ENCODE results near the gene FES.
"Not testable (repeated sequence)": the region's sequence is repeated elsewhere in the genome, so short reads cannot be mapped to it uniquely, and the experiment has no call there.

FES gene

GRCh38 chr15:90892023-90892422 lies 7.7 kb downstream of the FES start:
- no peak for DNase-seq (ENCODE audit: low spot score)

GRCh38 chr15:90892498-90893174 lies 8.3 kb downstream of the FES start:
- DNase-seq (ENCODE audit: low spot score) = no peak

DNA sequence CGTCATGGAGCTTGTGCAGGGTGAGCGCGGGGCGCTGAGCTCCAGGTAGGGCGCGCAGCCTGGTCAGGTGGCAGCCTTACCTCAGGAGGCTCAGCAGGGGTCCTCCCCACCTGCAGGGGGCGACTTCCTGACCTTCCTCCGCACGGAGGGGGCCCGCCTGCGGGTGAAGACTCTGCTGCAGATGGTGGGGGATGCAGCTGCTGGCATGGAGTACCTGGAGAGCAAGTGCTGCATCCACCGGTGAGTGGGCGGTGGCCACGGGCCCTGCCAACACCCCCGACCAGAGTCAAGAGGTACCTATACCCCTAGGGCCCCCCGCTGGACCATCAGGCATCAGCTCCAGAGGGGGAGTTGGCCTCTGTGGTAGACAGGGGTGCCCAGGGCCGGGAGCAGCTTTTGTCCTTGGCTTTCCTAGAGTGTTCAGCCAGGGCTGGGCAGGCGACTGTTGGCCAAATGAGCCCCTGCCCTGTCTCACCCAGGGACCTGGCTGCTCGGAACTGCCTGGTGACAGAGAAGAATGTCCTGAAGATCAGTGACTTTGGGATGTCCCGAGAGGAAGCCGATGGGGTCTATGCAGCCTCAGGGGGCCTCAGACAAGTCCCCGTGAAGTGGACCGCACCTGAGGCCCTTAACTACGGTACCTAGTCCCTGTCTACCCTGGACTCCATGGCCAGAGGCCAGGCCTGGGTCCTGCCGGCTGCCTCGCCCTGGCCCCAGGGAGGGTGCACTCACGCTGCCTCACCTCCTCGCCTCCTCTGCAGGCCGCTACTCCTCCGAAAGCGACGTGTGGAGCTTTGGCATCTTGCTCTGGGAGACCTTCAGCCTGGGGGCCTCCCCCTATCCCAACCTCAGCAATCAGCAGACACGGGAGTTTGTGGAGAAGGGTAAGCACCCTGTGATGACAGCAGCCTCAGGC lies 9.1 kb downstream of the FES start:
- no peak for DNase-seq (ENCODE audit: low spot score)

GRCh38 chr15:90895571-90896117 lies 11.3 kb downstream of the FES start:
- no peak for DNase-seq (ENCODE audit: low spot score)

- not testable (repeated sequence) for DNase-seq (ENCODE audit: low spot score)
Measured at GRCh38 chr15:90897131-90897655, 12.9 kb downstream of the FES start.

- no peak for DNase-seq (ENCODE audit: low spot score)
Measured at GRCh38 chr15:90901175-90902039, 17.1 kb downstream of the FES start.

DNA sequence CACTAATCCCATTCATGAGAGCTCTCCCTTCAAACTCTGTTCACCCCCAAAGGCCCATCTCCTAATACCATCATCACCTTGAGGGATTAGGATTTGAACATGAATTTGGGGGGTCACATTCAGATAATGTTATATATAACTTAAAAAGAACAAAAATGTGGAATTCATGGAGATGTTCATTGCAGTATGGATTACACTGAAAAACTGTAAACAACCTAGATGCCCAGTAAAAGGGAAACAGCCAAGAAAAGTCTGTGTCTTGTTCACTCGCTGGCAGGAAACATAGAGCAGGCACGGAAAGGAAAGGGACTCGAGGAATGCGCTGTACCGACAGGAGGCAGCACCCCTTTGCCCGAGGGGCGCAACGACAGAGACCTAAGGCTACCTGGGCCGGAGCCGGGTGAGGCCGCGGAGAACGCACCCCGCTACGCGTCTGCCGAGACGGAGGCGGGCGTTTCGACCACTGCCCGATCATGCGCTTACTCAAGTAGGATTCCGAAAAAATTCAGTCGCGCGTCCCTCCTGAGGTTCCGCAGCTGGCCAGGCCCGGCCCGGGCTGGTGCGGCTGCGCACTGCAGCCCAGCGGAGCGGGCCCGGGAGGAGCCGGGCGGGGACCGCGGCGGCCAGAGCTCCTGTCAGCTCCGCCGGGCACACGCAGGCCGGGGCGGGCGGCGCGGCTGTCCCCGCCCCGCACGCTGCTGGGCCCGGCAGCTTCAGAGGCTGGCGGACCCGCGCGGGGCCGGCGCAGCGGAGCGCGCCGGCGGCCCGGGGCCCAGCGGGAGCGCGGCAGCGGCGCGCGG lies 17.9 kb downstream of the FES start:
- DNase-seq (ENCODE audit: low spot score) = peak; percentile 98

DNA sequence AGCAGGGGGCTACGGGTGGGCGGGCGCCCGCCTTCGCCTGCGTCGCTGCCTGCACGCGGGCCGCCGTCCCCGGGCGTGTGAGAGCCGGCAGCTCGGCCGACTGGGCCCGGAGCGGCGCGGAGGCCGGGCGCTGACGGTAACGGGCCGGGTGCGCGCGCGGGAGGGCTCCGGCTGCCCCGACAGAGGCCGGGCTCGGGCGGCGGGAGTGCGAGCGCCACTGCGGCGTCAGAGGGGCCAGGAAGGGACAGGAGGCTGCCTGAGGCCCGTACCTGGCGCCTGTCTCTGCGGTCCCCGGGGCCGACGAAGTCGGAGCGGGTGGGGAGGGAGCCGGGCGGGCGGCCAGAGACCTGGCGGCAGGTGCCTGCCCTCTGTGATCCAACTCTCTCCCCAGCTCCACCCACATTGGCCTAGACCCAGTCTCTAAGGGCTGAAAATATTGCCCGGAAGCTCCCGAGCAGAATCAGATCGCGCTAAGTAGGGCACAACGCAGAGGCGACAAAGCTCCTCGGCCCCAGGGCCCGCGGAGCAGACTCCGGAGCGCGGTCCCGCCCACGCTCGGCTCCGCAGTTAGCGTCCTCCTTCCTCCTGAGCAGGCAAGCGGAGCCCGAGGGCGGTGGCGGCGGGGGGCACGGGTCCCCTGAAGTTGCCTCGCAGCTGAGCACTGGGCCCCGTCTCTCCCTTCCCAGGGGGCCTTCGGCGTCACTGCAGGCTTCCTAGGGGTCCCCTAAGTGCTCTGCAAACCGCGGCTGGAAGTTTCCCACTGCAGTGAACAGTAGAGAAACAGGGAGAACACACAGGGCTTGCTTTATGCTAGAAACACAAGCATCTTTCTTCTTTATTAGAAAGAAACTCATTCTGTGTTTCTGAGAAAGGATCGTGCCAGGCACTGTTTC lies 18.8 kb downstream of the FES start, which contains the start of gene MAN2A2:
Gene MAN2A2, plus strand, starts transcription at position 463 of the 893 bp plus-strand sequence. CDS start 906 bp downstream, outside the sequence.
- DNase-seq (ENCODE audit: low spot score) = peak; percentile 79

GRCh38 chr15:90903733-90904536 lies 19.6 kb downstream of the FES start:
- DNase-seq (ENCODE audit: low spot score) = peak; percentile 72

- DNase-seq (ENCODE audit: low spot score) = no peak
Measured at GRCh38 chr15:90904746-90905145, 20.4 kb downstream of the FES start.

GRCh38 chr15:90905306-90906180 lies 21.2 kb downstream of the FES start:
- DNase-seq (ENCODE audit: low spot score) = no peak

GRCh38 chr15:90906181-90906849 lies 22.0 kb downstream of the FES start:
- no peak for DNase-seq (ENCODE audit: low spot score)

GRCh38 chr15:90907051-90907660 lies 22.9 kb downstream of the FES start:
- no peak for DNase-seq (ENCODE audit: low spot score)

DNA sequence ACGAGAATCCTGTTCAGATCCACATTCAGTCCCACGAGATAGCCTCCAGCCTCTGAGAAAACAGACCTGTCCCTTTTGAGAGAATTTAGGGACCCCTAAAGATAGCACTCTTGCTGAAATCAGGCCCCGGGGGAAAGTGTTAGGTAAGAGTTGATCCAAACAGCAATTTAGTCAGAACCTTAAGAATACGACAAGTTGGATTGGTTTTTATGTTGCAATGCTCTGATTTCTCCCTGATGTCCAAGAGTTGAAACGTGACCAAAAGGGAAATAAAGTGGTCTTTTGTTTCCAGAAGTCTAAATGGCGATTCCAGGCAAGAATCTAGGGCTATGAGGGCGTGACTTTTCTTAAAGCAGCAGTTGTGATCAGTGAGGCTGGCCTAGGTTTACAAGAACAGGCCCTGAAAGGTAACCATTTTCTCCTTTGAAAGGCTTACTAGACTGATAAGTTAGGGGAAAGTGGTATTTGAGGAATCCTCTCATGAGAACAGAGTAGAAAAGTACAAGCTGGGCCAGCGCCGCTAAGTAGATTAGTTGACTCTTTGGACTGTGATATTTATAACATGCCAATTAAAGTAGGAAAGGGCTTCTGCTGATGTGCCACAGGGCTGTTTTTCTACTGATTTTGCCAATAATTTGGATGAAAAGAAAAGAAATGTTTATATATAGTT lies 23.7 kb downstream of the FES start:
- no peak for DNase-seq (ENCODE audit: low spot score)

DNA sequence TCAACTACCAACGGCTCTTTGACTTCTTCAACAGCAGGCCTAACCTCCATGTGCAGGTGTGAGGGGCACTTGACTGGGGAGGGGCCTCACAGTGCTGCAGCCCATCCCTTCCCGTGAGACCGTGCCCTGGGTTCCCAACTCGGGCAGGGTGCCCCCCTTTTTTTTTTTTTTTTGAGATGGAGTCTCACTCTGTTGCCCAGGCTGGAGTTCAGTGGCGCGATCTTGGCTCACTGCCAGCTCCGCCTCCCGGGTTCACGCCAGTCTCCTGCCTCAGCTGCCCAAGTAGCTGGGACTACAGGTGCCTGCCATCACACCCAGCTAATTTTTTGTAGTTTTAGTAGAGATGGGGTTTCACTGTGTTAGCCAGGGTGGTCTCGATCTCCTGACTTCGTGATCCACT lies 25.1 kb downstream of the FES start:
- DNase-seq (ENCODE audit: low spot score) = not testable (repeated sequence)

GRCh38 chr15:90909976-90910375 lies 25.7 kb downstream of the FES start:
- DNase-seq (ENCODE audit: low spot score) = no peak

All from iPS-NIHi11 (cell line).